Transverse colon (tissue), 4 donors: ENCODE measurements around the gene OR52E2.

Source experiments
- CTCF ChIP-seq, 5 experiments: fragments of 200-600 bp in 3 of 5; fragments of 450-650 bp in 2 of 5; sonication (generic) in 3 of 5; IDR thresholded peaks; 1 replicate in 2 of 5; 2 replicates in 3 of 5; pipeline ENCODE4 v1.5.1; 2016 to 2017; ENCODE audit warnings: antibody characterized with exemption in 5 of 5, inconsistent platforms in 3 of 5, mild to moderate bottlenecking in 2 of 5, moderate library complexity in 1 of 5
- EP300 ChIP-seq: sonication (generic); formaldehyde crosslinking; IDR thresholded peaks from one replicate; pipeline ENCODE4 v1.6.1; 2017; ENCODE audit warnings: antibody characterized with exemption, low read depth
- POLR2A ChIP-seq: fragments of 450-650 bp; IDR thresholded peaks from one replicate; pipeline ENCODE4 v1.6.1; 2016; ENCODE audit warnings: antibody characterized with exemption, mild to moderate bottlenecking, moderate library complexity
- POLR2AphosphoS5 ChIP-seq, 3 donors: sonication (generic); formaldehyde crosslinking; IDR thresholded peaks; one replicate each; pipeline ENCODE4 v1.6.1; 2016; ENCODE audit warnings: antibody characterized with exemption in 3 of 3

- TF ChIP-seq CTCF (IDR thresholded peaks at IDR 0.05) (no peak), EP300 (no peak), POLR2A (no peak), POLR2AphosphoS5 (IDR thresholded peaks at IDR 0.05) (no peak)
Observed at GRCh38 chr11:5038341-5038740, 21.1 kb downstream of the OR52E2 start.
